ENCODE data around the gene MRPL37. TPM values are rescaled to one million over a fixed set of nuclear protein-coding genes. Genes with fewer than 3 reads are reported as not detected.

MRPL37 gene
- polyA plus RNA-seq, 3 donors: 7.5 to 47.8 (median 42.5) TPM

DNA sequence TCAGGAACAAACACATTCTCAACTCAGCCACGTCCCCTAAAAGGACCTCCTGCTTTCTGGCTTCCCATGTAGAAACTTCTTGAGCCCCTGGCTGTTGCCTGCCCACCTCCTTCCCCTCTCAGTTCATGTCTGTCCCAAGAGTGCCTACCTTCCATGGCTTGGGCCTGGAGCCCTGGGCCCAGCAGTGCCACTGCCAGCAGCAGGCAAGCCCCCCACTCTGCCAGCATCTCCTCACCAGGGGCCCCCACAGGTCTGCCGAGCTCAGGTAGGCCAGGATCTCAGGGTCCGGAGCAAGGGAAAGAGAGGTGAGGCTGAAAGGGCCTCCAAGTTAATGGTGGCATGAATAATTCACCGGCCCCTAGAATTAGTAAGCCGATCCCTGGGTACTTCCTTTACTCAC lies 47.3 kb upstream of the MRPL37 start, which contains the start of gene CDCP2:
Gene CDCP2 (minus strand): TSS at position 305 of the 400 bp plus-strand sequence. CDS start 78 bp downstream, at position 227.
- Mint-ChIP-seq H3K9me3 (peaks cover 0 to 7% (median 0%) of the 10 kb centered on the region in 7 donors), H3K4me3 (no peak within 1 kb of the TSS)
- H3K4me1 ChIP-seq (ENCODE audit: control insufficient read depth in 1 of 2, insufficient read depth in 2 of 2, low read length in 2 of 2): peaks cover 4% of the 10 kb centered on the region in 2 donors

DNA sequence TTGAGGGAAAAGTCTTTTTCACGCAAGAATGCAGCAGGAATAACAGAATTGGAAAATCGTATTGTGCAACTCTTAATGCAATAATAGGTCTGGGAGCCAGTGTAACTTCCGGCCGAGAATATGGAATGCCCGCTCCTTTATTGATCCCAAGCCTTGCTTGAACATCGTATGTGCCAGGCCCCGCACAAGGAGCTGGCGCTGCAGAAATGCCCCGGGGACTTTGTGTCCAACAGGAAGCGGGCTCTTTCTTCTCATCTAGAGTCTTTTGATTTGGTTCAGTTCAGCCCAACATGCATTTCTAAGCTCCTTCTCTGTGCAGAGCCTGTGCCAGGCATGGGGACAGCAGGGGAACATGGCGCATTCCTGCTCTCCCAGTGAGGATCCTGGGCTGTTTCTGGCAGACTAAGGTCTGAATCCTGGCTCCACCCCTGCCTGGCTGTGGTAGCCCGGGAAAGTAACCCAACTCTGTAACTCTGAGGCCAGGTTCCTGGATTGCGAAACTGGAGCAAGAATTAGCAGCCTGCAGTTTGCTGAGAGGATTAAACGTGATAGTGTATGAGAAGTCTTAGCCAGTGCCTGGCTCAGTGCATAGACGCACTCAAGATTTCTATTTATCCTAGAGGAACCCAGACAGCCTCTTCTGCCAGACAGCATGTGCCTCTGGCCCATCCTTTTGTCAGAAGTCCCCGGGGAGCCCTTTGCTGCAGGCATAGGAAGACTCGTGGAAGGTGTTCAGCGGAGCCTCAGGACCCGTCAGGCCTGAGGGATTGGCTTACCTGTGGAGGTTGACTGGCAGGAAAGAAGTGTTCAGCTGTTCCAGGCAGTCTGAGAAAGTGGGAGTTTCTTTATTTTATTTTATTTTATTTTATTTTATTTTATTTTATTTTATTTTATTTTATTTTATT lies 46.2 kb upstream of the MRPL37 start:
- Histone ChIP-seq H3K79me2 (ENCODE audit: insufficient read depth, low read length) (no peaks in the 10 kb centered on the region), H3K27ac (ENCODE audit: low read depth in 1 of 2, low read length in 2 of 2) (no peak overlapping the region), H3K9ac (ENCODE audit: insufficient read depth, low read length, poor library complexity, severe bottlenecking) (no peak overlapping the region), H3K4me2 (replicated peaks; ENCODE audit: extremely low read depth, low read length, poor library complexity, severe bottlenecking) (no peak overlapping the region), H3K27me3 (ENCODE audit: control insufficient read depth in 2 of 2, insufficient read depth in 2 of 2, low read length in 2 of 2) (no peaks in the 10 kb centered on the region), H3K4me1 (ENCODE audit: control insufficient read depth in 1 of 2, insufficient read depth in 2 of 2, low read length in 2 of 2) (peaks cover 4% of the 10 kb centered on the region in 2 donors), H3K36me3 (replicated peaks in 1 of 2; ENCODE audit: control insufficient read depth in 1 of 2, insufficient read depth in 2 of 2, low read length in 2 of 2) (no peaks in the 10 kb centered on the region), H4K20me1 (ENCODE audit: insufficient read depth, low read length) (no peaks in the 10 kb centered on the region), H3K9me3 (replicated peaks in 1 of 2; ENCODE audit: control insufficient read depth in 1 of 2, insufficient read depth in 1 of 2, low read length in 2 of 2) (no peaks in the 10 kb centered on the region), H3K4me3 (replicated peaks in 1 of 3; ENCODE audit: low read depth in 2 of 3, low read length in 3 of 3) (no peak overlapping the region), H2AFZ (ENCODE audit: insufficient read depth, low read depth, low read length, poor library complexity, severe bottlenecking) (peak overlapping the region; percentile 37)
- no peak overlapping the region for H3K27ac Mint-ChIP-seq
- H3K9me3 Mint-ChIP-seq: peaks cover 0 to 7% (median 0%) of the 10 kb centered on the region in 7 donors
- 71% methylated on average over 17 of the region's 19 CpGs for WGBS (ENCODE audit: insufficient coverage)
- peaks cover 0 to 4% (median 3%) of the 10 kb centered on the region in 3 donors for H3K27me3 Mint-ChIP-seq (ENCODE audit: low read depth in 3 of 3)
- no peaks in the 10 kb centered on the region for H3K36me3 Mint-ChIP-seq
- intact Hi-C loops (cut with micrococcal nuclease): no loop called here
- TF ChIP-seq, protein P1, sequence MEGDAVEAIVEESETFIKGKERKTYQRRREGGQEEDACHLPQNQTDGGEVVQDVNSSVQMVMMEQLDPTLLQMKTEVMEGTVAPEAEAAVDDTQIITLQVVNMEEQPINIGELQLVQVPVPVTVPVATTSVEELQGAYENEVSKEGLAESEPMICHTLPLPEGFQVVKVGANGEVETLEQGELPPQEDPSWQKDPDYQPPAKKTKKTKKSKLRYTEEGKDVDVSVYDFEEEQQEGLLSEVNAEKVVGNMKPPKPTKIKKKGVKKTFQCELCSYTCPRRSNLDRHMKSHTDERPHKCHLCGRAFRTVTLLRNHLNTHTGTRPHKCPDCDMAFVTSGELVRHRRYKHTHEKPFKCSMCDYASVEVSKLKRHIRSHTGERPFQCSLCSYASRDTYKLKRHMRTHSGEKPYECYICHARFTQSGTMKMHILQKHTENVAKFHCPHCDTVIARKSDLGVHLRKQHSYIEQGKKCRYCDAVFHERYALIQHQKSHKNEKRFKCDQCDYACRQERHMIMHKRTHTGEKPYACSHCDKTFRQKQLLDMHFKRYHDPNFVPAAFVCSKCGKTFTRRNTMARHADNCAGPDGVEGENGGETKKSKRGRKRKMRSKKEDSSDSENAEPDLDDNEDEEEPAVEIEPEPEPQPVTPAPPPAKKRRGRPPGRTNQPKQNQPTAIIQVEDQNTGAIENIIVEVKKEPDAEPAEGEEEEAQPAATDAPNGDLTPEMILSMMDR (IDR thresholded peaks at IDR 0.05): no peak
- H3K4me1 Mint-ChIP-seq: peaks cover 14% of the 10 kb centered on the region
- no peak overlapping the region for H3K4me3 Mint-ChIP-seq
- no peak for DNase-seq

More for the DNA sequence above, 47.3 kb upstream of the MRPL37 start, which contains the start of gene CDCP2:
- Histone ChIP-seq H3K36me3 (replicated peaks in 1 of 2; ENCODE audit: control insufficient read depth in 1 of 2, insufficient read depth in 2 of 2, low read length in 2 of 2) (no peaks in the 10 kb centered on the region), H3K9ac (ENCODE audit: insufficient read depth, low read length, poor library complexity, severe bottlenecking) (no peak within 1 kb of the TSS), H3K9me3 (replicated peaks in 1 of 2; ENCODE audit: control insufficient read depth in 1 of 2, insufficient read depth in 1 of 2, low read length in 2 of 2) (no peaks in the 10 kb centered on the region), H3K79me2 (ENCODE audit: insufficient read depth, low read length) (no peaks in the 10 kb centered on the region), H3K27me3 (ENCODE audit: control insufficient read depth in 2 of 2, insufficient read depth in 2 of 2, low read length in 2 of 2) (no peaks in the 10 kb centered on the region), H3K4me3 (replicated peaks in 1 of 3; ENCODE audit: low read depth in 2 of 3, low read length in 3 of 3) (no peak within 1 kb of the TSS), H2AFZ (ENCODE audit: insufficient read depth, low read depth, low read length, poor library complexity, severe bottlenecking) (peak within 1 kb of the TSS; percentile 37), H3K4me2 (replicated peaks; ENCODE audit: extremely low read depth, low read length, poor library complexity, severe bottlenecking) (no peak within 1 kb of the TSS), H3K27ac (ENCODE audit: low read depth in 1 of 2, low read length in 2 of 2) (no peak within 1 kb of the TSS), H4K20me1 (ENCODE audit: insufficient read depth, low read length) (no peaks in the 10 kb centered on the region)
- DNase-seq: no peak
- 78% methylated on average over 1 of the region's 5 CpGs for WGBS (ENCODE audit: insufficient coverage)
- no peaks in the 10 kb centered on the region for H3K36me3 Mint-ChIP-seq
- TF ChIP-seq, protein P1 (IDR thresholded peaks at IDR 0.05): no peak
- peaks cover 0 to 4% (median 3%) of the 10 kb centered on the region in 3 donors for H3K27me3 Mint-ChIP-seq (ENCODE audit: low read depth in 3 of 3)
- H3K4me1 Mint-ChIP-seq: peaks cover 14% of the 10 kb centered on the region
- H3K27ac Mint-ChIP-seq: no peak within 1 kb of the TSS
- intact Hi-C loops (cut with micrococcal nuclease): no loop called here
